NCI-H524 treated with DMSO at 0.1 percent for 48 hours (cell line): Measurements from ENCODE around the gene APBB2.
"Not testable (repeated sequence)": the region's sequence is repeated elsewhere in the genome, so short reads cannot be mapped to it uniquely, and the experiment has no call there.

Source experiments
- DNase-seq: peaks from one replicate; lab custom pipeline; 2025; lab: John Stamatoyannopoulos, UW

APBB2 gene

GRCh38 chr4:40826821-40827220, 387.5 kb downstream of the APBB2 start:
- DNase-seq = no peak

DNA sequence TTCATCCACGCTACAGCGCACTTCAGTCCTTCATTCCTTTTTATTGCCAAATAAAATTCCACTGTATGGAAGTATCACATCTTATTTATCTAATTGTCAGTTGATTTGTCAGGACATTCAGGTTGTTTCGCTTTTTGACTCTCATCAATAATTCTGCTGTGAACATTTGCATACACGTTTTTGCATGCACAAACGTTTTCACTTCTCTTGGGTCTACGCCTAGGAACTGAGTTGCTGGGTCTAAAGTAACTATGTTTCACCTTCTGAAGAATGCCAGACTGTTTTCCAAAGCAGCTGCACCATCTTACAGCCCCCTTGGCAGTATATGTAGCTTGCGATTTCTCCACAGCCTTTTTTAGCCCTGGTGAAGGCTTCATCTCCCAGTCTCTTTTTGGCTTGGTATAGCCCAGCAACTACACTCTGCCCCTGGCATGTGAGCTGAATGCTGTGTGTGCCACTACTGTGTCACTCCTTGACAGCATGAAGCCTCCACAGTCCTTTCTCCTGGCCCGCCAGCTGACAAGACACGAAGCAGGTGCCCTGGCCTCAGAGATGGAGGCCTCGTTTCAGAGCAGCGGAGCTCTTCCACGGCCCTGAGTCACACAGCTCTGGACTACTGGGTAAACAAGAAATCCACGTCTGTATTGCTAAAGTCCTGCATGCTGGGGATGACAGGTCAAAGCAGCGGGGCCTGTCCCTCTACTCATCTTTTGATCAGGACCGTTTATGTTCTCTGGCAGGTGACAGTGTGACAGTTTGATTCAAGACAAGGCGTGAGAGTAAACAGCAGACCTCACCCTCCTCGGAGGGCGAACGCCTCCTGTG, 389.1 kb downstream of the APBB2 start:
- DNase-seq = no peak

DNA sequence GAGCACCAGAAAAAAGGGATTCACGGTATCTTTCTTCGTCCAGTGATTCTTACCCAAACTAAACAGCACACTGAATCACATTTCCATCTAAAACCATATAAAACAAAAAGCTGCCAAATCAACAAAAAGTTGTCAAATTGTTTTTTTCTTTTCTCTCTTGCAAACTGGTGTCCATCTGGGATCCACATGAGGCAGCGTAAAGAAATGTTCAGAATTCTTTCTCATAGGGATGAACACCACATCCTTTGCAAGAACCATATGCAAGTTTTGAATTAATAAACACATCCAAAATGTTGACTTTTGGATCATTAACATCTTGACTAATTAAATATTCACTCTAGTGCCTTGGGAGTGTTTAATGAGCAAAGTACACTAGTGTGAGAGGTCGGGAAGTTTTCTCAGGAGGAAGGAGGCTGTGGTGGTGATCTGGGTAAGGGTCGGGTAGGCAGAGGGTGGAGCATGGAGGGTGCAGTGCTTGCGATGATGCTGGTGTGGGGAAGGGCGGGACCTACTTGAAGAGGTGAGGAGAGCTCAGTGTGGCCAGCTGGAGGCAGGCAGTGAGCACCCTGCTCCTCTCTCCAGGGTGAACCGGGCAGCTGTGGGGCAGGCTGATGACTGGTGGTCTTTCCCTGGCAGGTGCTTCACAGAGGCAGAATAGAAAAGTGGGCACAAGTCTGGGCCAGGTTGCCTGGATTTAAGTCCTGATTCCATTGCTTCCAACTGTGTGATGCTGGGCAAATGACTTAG, 391.7 kb downstream of the APBB2 start:
- DNase-seq = no peak

GRCh38 chr4:40820101-40820500, 394.2 kb downstream of the APBB2 start:
- no peak for DNase-seq

DNA sequence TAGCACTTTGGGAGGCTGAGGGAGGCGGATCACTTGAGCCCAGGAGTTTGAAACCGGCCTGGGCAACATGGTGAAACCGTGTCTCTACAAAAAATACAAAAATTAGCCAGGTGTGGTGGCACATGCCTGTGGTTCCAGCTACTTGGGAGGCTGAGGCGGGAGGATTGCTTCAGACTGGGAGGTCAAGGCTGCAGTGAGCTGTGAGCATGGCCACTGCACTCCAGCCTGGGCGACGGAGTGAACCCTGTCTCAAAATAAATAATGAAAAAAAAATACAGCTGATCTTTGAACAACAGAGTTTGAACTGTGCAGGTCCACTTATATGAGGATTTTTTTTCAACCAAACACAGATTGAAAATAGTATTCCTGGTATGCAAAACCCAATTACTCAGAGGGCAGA, 397.2 kb downstream of the APBB2 start:
- not testable (repeated sequence) for DNase-seq

DNA sequence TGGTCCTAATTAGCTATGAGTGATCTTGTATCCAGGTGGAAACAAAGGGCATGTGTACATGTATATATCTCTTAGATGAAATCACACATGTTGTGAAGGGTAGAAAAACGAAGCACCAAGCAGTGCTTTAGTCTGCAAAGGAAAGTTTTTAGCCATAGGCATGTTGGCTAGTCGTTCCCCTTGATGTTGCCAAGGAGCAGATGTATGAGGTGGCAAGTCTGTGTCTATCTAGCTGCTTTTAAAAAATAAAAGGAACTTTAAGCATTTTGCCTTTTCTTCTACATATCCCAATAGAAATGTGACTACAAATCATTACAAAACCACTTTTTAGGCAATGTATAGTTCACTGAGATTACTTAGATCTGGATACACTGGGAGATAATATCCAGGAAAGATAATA, 401.5 kb downstream of the APBB2 start:
- DNase-seq = no peak

DNA sequence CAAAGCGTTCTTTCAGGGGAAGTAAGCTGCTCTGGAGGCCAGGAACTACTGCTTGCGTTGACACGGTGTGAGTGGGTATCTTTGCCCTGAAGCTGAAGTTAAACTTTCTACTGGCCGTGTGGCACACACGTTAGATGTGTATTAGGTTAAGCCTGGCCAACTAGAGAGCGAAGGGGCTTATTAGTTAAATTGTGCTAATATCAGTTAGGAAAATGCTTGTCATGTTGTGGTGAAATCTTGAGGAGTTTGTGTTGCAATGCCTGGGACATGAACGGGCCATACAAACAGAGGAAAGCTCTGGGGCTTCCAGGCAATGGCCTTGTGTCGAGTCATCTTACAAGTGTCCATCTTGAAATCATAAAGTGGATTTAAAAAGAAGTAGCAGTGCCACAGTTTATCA, 402.0 kb downstream of the APBB2 start:
- DNase-seq = no peak

DNA sequence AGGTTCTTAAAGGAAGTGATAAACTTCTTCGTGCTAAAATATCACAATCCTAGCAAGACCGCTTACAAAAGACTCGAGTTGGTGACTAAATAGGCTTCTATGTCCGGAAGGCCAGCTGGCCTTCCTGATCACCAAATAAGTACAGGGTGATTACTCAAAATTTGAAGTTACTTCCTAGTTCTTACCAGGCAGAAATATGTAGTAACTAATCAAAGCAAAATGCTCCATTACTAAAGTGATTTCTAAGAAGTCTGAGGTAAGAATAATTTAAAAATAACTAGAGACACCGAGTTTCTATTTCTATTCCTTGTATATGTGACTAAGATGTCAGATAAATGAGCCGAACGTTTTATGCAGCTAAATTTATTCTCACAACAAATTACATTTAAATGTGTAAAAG, 402.4 kb downstream of the APBB2 start:
- DNase-seq = no peak

DNA sequence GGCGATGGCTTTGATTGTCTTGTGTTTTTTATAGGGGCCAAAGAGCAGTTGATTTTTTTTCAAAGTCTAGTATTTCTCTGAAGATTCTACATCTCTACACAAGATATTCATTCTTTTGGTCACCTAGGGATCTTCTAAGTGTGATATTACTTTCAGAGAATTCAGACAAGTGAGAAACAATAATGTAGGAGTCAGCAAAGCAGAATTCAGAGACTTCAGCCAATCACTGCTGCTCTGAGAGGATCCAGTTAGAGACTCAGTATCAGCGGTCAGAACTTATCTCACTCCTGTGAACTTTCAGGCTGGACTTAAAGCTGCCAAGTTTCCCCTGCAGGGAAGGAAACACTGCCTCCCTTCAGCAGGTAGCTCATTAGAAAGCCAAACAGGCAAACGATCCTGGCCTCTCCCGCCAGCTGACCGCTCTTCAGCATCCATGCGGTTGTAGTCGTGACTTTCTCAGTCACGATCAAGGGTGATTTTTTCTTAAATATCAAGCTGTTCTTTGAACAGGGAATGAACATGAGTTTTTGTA, 405.4 kb downstream of the APBB2 start:
- DNase-seq = no peak

DNA sequence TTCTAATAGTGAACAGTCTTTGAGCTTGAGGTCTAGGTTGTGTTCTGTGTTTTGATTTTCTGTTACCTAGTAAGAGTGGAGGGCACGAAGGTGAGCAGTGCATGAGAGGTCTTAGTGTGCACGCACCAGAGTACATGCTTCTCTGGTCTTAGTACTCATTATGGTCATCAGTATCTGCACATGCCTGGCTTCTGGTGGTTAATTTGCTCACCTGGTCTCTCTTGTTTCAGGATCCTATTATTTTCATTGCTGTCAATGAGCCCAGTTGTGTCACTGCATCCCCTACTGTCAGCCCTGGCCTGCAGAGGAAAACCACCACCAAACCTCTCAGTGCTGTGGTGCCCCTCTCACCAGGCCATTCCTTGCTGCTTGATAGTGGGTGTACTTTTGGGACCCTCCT, 409.7 kb downstream of the APBB2 start:
- no peak for DNase-seq

DNA sequence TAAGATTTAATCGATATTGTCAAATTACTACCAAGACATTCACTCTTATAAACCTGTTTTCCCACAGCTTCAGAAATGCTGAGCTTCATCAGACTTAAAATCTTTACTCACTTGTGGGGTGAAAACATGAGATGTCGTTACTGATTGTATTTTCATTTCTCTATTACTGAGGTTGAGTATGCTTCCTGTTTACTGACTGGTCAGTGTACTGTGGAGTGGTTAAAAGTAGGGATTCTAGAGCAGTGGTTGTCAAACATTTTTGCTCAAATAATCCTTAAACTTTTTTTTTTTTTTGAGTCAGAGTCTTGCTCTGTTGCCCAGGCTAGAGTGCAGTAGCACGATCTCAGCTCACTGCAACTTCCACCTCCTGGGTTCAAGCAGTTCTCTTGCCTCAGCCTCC, 414.3 kb downstream of the APBB2 start:
- no peak for DNase-seq

GRCh38 chr4:40789771-40790170, 424.6 kb downstream of the APBB2 start:
- no peak for DNase-seq

GRCh38 chr4:40789031-40789430, 425.3 kb downstream of the APBB2 start:
- no peak for DNase-seq

- DNase-seq = no peak
These were observed 426.0 kb downstream of the APBB2 start for GRCh38 chr4:40788331-40788730.

GRCh38 chr4:40785727-40786126, 428.6 kb downstream of the APBB2 start:
- no peak for DNase-seq

DNA sequence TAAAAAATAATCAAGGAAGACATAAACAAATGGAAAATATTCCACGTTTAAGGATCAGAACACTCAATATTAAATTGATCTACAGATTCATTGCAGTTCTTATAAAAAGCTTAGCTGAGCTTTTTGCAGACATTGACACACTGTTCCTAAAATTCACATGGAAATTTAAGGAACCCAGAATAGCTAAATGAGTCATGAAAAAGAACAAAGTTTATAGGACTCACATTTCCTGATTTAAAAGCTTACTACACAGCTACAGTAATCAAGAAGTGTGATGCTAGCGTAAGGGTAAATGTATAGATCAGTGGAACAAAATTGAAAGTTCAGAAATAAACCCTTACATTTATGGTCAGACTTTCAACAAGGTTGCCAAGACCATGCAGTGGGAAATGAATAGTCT, 431.5 kb downstream of the APBB2 start:
- DNase-seq = no peak

- DNase-seq = no peak
These were observed 436.3 kb downstream of the APBB2 start for GRCh38 chr4:40778090-40778489.

- no peak for DNase-seq
These were observed 445.1 kb downstream of the APBB2 start for GRCh38 chr4:40769266-40769665.

GRCh38 chr4:40763228-40763716, 451.1 kb downstream of the APBB2 start:
- DNase-seq = no peak
